Measurements from ENCODE around the gene MYL5. TPM values are rescaled to one million over a fixed set of nuclear protein-coding genes. Genes with fewer than 3 reads are reported as not detected.

Gene MYL5
- total RNA-seq, 1 donor from 2014 or later = 17.5 TPM

DNA sequence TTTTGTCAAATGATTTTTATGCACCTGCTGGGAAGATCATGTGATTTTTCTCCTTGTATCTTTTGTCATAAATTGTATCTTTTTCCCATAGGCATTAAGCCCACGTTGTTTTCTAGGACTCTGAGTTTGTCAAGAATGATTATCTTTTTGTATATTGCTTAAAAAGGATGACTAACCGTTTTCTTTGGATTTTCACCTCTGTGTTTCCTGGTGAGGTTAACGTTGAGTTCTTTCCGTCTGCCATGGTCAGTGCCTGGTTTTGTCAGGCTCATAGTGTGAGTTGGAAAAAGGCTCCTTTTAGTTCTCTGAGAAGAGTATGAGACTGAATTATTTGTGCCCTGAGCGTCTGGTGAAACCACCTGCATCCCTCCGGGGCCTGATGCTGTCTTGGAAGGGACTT, 53.2 kb downstream of the MYL5 start:
- Histone ChIP-seq H3K9ac (ENCODE audit: low read length) (no peak overlapping the region), H3K27ac (ENCODE audit: low read depth, low read length) (no peak overlapping the region), H4K20me1 (ENCODE audit: insufficient read depth, low read length) (peaks cover 75% of the 10 kb centered on the region), H3K79me2 (ENCODE audit: insufficient read depth, low read length) (peaks cover 84% of the 10 kb centered on the region), H3K4me3 (ENCODE audit: insufficient read depth, low read depth, low read length) (no peak overlapping the region), H3K27me3 (ENCODE audit: insufficient read depth, low read length) (no peaks in the 10 kb centered on the region), H3K9me3 (ENCODE audit: insufficient read depth, low read depth, low read length) (no peaks in the 10 kb centered on the region), H3K4me2 (ENCODE audit: low read length) (no peak overlapping the region), H3K4me1 (ENCODE audit: insufficient read depth, low read length) (no peaks in the 10 kb centered on the region), H2AFZ (ENCODE audit: low read depth, low read length) (no peak overlapping the region), H3K36me3 (ENCODE audit: insufficient read depth, low read length) (peaks cover 3% of the 10 kb centered on the region)
- Mint-ChIP-seq H3K9me3 (ENCODE audit: unreplicated experiment) (peaks cover 2% of the 10 kb centered on the region), H3K4me3 (ENCODE audit: unreplicated experiment) (no peak overlapping the region), H3K4me1 (ENCODE audit: low read depth, unreplicated experiment) (peaks cover 10% of the 10 kb centered on the region), H3K27ac (ENCODE audit: unreplicated experiment) (no peak overlapping the region), H3K36me3 (ENCODE audit: low read depth, unreplicated experiment) (peaks cover 15% of the 10 kb centered on the region), H3K27me3 (ENCODE audit: low read depth, unreplicated experiment) (no peaks in the 10 kb centered on the region)
- DNase-seq (ENCODE audit: low read depth) (no peak), FAIRE-seq (peak; percentile 13)
- no peak for TF ChIP-seq EZH2 (IDR thresholded peaks at IDR 0.05; ENCODE audit: insufficient read depth, low read length)
- TF ChIP-seq CTCF (IDR thresholded peaks at IDR 0.05; ENCODE audit: insufficient read depth, low read depth, low read length) = no peak

DNA sequence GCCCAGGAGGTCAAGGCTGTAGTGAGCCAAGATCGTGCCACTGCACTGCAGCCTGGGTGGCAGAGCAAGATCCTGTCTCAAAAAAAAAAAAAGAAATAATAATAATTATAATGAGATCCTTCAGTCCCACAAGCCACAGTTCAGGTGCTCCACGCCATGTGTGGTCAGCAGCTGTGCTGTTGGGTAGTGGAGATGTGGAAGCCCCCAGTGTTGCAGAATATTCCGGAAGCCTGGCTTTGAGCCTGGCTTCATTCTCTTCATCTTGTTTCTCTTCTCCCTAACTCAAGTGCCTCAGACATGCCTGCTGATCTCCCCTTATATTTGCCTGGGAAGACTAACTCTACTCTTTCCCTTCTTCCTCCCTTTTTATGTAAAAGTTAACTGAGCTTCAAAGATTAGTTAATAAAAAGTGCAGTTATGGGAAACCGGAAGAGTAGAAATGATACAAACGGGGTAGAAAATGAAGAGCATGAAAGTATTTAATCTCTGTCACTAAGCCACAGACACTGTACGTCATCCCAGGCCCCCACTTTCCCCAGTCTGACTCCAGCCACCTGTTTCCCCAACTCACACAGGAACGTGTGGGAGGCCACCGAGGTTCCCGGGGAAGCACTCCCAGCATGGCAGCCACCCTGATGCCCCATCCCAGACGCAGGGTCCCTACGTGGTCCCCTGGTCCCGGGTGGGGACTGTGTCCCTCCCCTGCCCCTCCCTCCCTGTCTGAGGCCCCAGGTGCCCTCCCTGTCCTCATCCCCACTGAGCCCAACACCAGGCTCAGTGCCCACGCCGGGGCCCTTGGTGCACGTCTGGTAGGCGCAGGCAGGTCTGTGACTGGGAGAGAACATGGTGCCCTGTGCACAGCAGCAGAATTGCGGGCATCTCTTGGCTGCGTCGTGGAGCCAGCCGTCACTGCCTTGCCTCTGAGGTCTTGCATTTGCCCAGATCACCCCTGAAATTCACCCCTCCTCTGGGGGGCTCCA, 55.3 kb downstream of the MYL5 start:
- no peak for FAIRE-seq
- no peak overlapping the region for H3K27ac ChIP-seq (ENCODE audit: low read depth, low read length)
- peaks cover 13% of the 10 kb centered on the region for H3K36me3 ChIP-seq (ENCODE audit: insufficient read depth, low read length)
- H4K20me1 ChIP-seq (ENCODE audit: insufficient read depth, low read length) = peaks cover 65% of the 10 kb centered on the region
- Mint-ChIP-seq H3K4me1 (ENCODE audit: low read depth, unreplicated experiment) (peaks cover 7% of the 10 kb centered on the region), H3K27ac (ENCODE audit: unreplicated experiment) (no peak overlapping the region), H3K9me3 (ENCODE audit: unreplicated experiment) (peaks cover 2% of the 10 kb centered on the region), H3K36me3 (ENCODE audit: low read depth, unreplicated experiment) (peaks cover 24% of the 10 kb centered on the region), H3K4me3 (ENCODE audit: unreplicated experiment) (no peak overlapping the region), H3K27me3 (ENCODE audit: low read depth, unreplicated experiment) (no peaks in the 10 kb centered on the region)
- H3K4me2 ChIP-seq (ENCODE audit: low read length) = no peak overlapping the region
- H3K9ac ChIP-seq (ENCODE audit: low read length) = no peak overlapping the region
- no peak overlapping the region for H3K4me3 ChIP-seq (ENCODE audit: insufficient read depth, low read depth, low read length)
- no peak overlapping the region for H2AFZ ChIP-seq (ENCODE audit: low read depth, low read length)
- TF ChIP-seq CTCF (IDR thresholded peaks at IDR 0.05; ENCODE audit: insufficient read depth, low read depth, low read length) (no peak), EZH2 (IDR thresholded peaks at IDR 0.05; ENCODE audit: insufficient read depth, low read length) (no peak)
- peaks cover 64% of the 10 kb centered on the region for H3K79me2 ChIP-seq (ENCODE audit: insufficient read depth, low read length)
- DNase-seq (ENCODE audit: low read depth) = no peak
- no peaks in the 10 kb centered on the region for H3K27me3 ChIP-seq (ENCODE audit: insufficient read depth, low read length)
- no peaks in the 10 kb centered on the region for H3K4me1 ChIP-seq (ENCODE audit: insufficient read depth, low read length)
- H3K9me3 ChIP-seq (ENCODE audit: insufficient read depth, low read depth, low read length) = no peaks in the 10 kb centered on the region

GRCh38 chr4:730511-730910, 56.2 kb downstream of the MYL5 start:
- H3K27me3 ChIP-seq (ENCODE audit: insufficient read depth, low read length) = no peaks in the 10 kb centered on the region
- H3K9me3 ChIP-seq (ENCODE audit: insufficient read depth, low read depth, low read length) = no peaks in the 10 kb centered on the region
- H4K20me1 ChIP-seq (ENCODE audit: insufficient read depth, low read length) = peaks cover 59% of the 10 kb centered on the region
- Mint-ChIP-seq H3K9me3 (ENCODE audit: unreplicated experiment) (peaks cover 2% of the 10 kb centered on the region), H3K4me3 (ENCODE audit: unreplicated experiment) (no peak overlapping the region), H3K36me3 (ENCODE audit: low read depth, unreplicated experiment) (peaks cover 20% of the 10 kb centered on the region), H3K27ac (ENCODE audit: unreplicated experiment) (peak overlapping the region; percentile 47), H3K4me1 (ENCODE audit: low read depth, unreplicated experiment) (peaks cover 7% of the 10 kb centered on the region), H3K27me3 (ENCODE audit: low read depth, unreplicated experiment) (no peaks in the 10 kb centered on the region)
- H3K4me1 ChIP-seq (ENCODE audit: insufficient read depth, low read length) = no peaks in the 10 kb centered on the region
- FAIRE-seq = no peak
- no peak overlapping the region for H3K4me3 ChIP-seq (ENCODE audit: insufficient read depth, low read depth, low read length)
- no peak overlapping the region for H3K4me2 ChIP-seq (ENCODE audit: low read length)
- H2AFZ ChIP-seq (ENCODE audit: low read depth, low read length) = no peak overlapping the region
- peaks cover 18% of the 10 kb centered on the region for H3K36me3 ChIP-seq (ENCODE audit: insufficient read depth, low read length)
- DNase-seq (ENCODE audit: low read depth) = no peak
- H3K9ac ChIP-seq (ENCODE audit: low read length) = no peak overlapping the region
- TF ChIP-seq CTCF (IDR thresholded peaks at IDR 0.05; ENCODE audit: insufficient read depth, low read depth, low read length) (no peak), EZH2 (IDR thresholded peaks at IDR 0.05; ENCODE audit: insufficient read depth, low read length) (no peak)
- H3K79me2 ChIP-seq (ENCODE audit: insufficient read depth, low read length) = peaks cover 55% of the 10 kb centered on the region
- no peak overlapping the region for H3K27ac ChIP-seq (ENCODE audit: low read depth, low read length)
